ENCODE data around the gene ZNF488. TPM values are rescaled to one million over a fixed set of nuclear protein-coding genes. Genes with fewer than 3 reads are reported as not detected.

Gene ZNF488
- total RNA-seq, 2 experiments from 2014 or later = 0.12 TPM; not detected in 1

- no peaks in the 10 kb centered on the region for H3K9me3 Mint-ChIP-seq (ENCODE audit: low read depth)
- H3K36me3 Mint-ChIP-seq = no peaks in the 10 kb centered on the region
- H3K4me3 Mint-ChIP-seq = no peak overlapping the region
- DNase-seq (no peak), ATAC-seq (no peak)
- H3K4me1 Mint-ChIP-seq = no peaks in the 10 kb centered on the region
- CTCF ChIA-PET = no interaction called here
- peaks cover 17% of the 10 kb centered on the region for H3K27me3 Mint-ChIP-seq
- no peak overlapping the region for H3K27ac Mint-ChIP-seq
Measured at GRCh38 chr10:47371629-47372485, 12.2 kb downstream of the ZNF488 start.

DNA sequence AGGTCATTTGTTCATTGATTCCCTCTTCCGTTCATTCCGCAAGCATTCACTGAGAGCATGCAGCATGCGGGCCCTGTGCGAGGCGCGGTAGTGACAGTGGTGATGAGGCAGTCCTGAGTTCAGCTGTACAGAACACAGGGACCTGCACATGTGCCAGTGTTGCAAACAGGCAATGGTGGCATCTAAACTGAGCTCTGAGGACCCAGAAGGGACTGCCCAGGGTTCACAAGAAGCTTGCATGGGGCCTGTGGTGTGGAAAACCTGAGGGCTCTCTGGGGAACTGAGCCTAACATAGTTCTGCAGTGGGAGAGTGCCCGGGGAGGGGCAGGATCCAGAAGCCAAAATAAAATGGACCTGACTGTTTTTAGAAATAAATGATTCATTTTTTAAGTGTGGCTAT is 13.2 kb downstream of the ZNF488 start:
- CTCF ChIA-PET = no interaction called here

GRCh38 chr10:47370015-47370767 is 13.9 kb downstream of the ZNF488 start:
- peaks cover 6% of the 10 kb centered on the region for H3K27me3 Mint-ChIP-seq
- CTCF ChIA-PET = no interaction called here
- no peaks in the 10 kb centered on the region for H3K9me3 Mint-ChIP-seq (ENCODE audit: low read depth)

More for the DNA sequence above, 13.2 kb downstream of the ZNF488 start:
- Mint-ChIP-seq H3K27ac (no peak overlapping the region), H3K27me3 (peaks cover 13% of the 10 kb centered on the region), H3K4me3 (no peak overlapping the region), H3K36me3 (no peaks in the 10 kb centered on the region), H3K9me3 (ENCODE audit: low read depth) (no peaks in the 10 kb centered on the region), H3K4me1 (no peaks in the 10 kb centered on the region)
- DNase-seq (peak; percentile 22), ATAC-seq (no peak)

DNA sequence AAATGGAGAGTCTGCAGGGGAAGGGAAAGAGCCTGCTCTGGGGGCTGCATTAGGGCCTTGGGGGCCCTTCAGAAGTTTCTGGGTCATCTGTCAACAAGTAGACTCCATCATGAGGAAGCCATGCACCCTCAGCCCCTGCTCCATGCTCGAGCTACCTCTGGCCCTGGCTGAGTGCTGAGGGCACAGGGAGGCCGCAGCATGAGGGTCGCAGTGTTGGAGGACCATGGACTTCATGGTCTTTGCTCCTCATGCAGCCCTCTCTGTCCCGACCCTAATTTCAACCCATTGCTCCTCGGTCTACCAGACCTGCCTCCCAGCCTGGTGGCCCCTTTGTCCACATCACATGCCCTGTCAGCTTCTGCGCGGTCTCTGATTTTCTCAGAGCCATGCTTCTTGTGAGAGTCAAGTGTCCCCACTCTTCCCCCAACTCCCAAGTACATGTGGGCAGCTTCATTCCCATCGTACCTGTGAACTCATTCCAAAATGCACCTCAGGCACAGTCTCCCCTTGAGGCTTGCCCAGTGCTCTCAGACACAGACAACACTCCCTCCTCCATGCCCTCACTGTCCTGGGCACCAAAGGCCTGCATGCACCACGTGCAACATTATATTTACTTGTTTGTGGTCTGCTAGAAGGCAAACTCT is 14.7 kb downstream of the ZNF488 start:
- Mint-ChIP-seq H3K27ac (no peak overlapping the region), H3K27me3 (peaks cover 5% of the 10 kb centered on the region), H3K36me3 (no peaks in the 10 kb centered on the region), H3K4me3 (no peak overlapping the region), H3K9me3 (ENCODE audit: low read depth) (no peaks in the 10 kb centered on the region), H3K4me1 (no peaks in the 10 kb centered on the region)
- CTCF ChIA-PET = no interaction called here
- DNase-seq (peak; percentile 35), ATAC-seq (no peak)

More at GRCh38 chr10:47370015-47370767, 13.9 kb downstream of the ZNF488 start:
- DNase-seq (peak; percentile 12), ATAC-seq (no peak)
- no peaks in the 10 kb centered on the region for H3K4me1 Mint-ChIP-seq
- no peak overlapping the region for H3K27ac Mint-ChIP-seq
- no peak overlapping the region for H3K4me3 Mint-ChIP-seq
- no peaks in the 10 kb centered on the region for H3K36me3 Mint-ChIP-seq

DNA sequence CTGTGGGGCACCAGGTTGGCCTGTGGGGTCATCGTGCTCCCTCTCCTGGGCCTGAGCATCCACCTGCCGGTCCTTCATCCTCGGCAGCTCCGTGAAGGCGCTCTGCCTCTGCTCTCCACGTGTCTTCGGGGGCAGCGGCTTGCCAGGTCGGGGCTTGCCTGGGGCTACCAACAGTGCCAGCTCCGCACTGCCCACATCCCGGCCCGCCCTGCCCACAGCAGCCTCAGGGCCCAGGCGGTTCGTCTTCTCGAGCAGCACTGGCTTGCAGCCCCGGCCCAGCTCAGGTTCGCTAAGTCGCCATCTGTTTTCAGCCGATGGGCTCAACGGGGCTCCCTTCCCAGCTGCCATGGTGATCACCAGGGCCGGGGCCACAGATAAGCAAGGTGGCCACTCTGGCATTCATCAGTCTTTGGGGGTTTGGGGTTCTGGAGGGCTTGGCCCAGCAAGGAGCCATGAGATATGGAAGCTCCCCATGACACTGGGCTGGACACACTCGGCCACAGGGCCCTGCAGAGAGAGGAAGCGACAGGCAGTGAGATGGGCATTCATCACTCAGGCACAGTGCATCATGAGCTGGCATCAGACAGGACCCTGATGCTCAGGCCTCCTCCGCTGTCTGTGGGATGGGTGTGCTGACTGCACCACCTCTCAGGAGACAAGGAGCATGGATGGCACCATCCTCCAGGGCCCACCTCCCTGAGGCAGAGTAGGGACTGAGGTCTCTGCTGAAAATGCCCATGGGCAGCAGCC is 15.5 kb downstream of the ZNF488 start:
- no peaks in the 10 kb centered on the region for H3K36me3 Mint-ChIP-seq
- H3K4me3 Mint-ChIP-seq = no peak overlapping the region
- H3K27ac Mint-ChIP-seq = no peak overlapping the region

GRCh38 chr10:47367646-47368045 is 16.4 kb downstream of the ZNF488 start:
- Mint-ChIP-seq H3K9me3 (ENCODE audit: low read depth) (no peaks in the 10 kb centered on the region), H3K27me3 (peaks cover 3% of the 10 kb centered on the region), H3K4me1 (no peaks in the 10 kb centered on the region), H3K36me3 (no peaks in the 10 kb centered on the region), H3K27ac (no peak overlapping the region), H3K4me3 (no peak overlapping the region)
- DNase-seq = no peak
- no peak for ATAC-seq
- CTCF ChIA-PET = interaction anchor here (2.2 kb wide), 1 partner anchor 27 kb away, joined by 7 read pairs; no protein-coding TSS in a partner anchor

More for the DNA sequence above, 15.5 kb downstream of the ZNF488 start:
- DNase-seq = peak; percentile 25
- no peak for ATAC-seq
- no peaks in the 10 kb centered on the region for H3K4me1 Mint-ChIP-seq
- no peaks in the 10 kb centered on the region for H3K9me3 Mint-ChIP-seq (ENCODE audit: low read depth)
- CTCF ChIA-PET = no interaction called here
- peaks cover 5% of the 10 kb centered on the region for H3K27me3 Mint-ChIP-seq

DNA sequence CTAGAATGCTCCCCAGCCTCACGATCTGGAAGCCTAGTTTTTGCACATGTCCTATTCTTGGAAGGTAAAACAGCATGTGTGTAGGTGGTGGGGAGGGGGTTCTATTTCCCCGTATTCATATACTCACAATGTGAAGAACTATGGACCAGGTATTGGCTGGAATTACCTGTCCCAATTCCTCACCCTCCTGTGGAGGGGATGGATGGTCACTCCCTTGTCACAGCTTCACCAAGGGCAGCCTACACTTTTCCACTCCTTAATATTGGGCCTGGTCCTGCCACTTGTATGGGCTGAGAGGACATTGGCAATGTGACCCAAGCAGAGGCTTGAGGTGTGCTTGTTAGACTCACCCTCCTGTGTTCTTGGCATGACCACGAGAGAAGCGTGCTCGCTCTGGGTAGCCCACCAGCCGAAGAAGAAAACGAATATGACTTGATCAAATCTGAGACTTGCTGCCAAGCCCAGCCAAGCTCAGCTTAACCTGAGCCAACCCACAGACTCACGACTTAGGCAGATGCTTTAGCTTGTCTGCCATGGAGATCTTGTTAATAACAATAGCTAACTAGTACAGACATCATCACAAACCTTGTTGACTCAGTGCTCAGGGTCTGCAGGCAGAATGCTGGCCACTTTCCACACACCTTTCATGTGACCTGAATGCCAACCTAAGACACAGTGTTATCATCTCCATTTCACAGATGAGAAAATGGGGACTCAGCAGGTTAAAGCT is 17.2 kb downstream of the ZNF488 start:
- H3K36me3 Mint-ChIP-seq = no peaks in the 10 kb centered on the region
- no peaks in the 10 kb centered on the region for H3K4me1 Mint-ChIP-seq
- no peaks in the 10 kb centered on the region for H3K9me3 Mint-ChIP-seq (ENCODE audit: low read depth)
- CTCF ChIA-PET = interaction anchor here (2.2 kb wide), 1 partner anchor 26 kb away, joined by 7 read pairs; no protein-coding TSS in a partner anchor
- no peak for DNase-seq
- no peak for ATAC-seq
- no peak overlapping the region for H3K27ac Mint-ChIP-seq
- peaks cover 3% of the 10 kb centered on the region for H3K27me3 Mint-ChIP-seq
- H3K4me3 Mint-ChIP-seq = no peak overlapping the region

DNA sequence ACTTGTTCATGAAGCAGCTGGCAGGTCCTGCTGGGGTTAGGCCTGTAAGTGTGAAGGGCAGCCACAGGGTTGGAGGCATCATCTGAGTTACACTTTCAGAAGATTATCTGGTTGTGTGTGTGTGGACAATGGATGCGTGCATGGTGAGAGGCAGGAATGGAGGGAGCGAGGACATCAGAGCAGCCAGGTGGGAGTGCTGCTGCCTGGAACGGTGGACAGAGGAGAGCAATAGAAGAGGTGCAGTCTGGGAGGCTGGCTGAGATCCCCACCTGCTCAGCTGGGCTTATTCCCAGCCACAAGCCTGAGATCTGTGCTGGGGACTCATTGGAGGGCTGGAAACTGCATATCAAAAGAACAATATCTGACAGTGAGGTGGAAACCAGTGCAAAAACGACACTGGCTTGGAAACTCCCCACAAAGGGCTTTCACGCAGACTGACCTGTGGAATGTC is 17.9 kb downstream of the ZNF488 start:
- Mint-ChIP-seq H3K4me1 (no peaks in the 10 kb centered on the region), H3K9me3 (ENCODE audit: low read depth) (no peaks in the 10 kb centered on the region), H3K36me3 (no peaks in the 10 kb centered on the region), H3K4me3 (no peak overlapping the region), H3K27me3 (peaks cover 3% of the 10 kb centered on the region), H3K27ac (no peak overlapping the region)
- DNase-seq (no peak), ATAC-seq (no peak)
- CTCF ChIA-PET = interaction anchor here (0.9 to 2.2 kb wide), 2 partner anchors 8 to 26 kb away, joined by 3 to 7 read pairs; no protein-coding TSS in a partner anchor

DNA sequence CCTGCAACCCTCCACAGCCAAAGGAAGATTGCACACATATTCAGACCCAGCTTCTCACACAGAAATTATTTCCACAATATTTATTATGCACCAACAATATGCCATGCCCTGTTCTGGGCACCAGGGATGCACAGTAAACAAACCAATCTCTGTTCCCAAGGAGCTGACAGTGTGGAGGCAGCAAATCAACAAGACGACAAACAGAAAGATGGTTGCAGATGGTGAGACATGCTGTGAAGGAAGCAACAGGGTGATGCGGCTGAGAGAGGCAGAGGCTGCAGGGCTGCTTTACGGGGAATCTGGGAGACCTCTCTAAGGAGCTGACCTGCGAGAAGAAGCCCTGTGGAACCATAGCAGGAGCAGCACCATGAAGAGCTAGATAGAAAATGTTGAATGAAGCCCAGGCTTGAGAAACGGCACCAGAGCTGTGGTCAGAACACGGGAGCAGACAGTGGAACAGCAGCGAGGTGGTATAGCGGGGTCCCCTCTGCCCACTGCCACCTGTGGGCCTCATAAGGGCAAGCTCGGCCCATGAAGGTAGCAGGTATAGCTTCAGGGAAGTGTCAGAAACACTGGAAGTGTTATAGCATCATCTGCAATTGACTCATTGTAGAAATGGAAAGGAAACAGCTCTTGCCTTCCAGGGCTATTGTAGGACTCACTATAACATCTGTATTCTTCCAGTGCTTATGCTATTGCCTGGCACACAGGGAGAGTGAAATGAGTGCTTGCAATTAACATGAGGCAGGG is 18.5 kb downstream of the ZNF488 start:
- DNase-seq = no peak
- ATAC-seq = no peak
- CTCF ChIA-PET = interaction anchor here (0.9 to 2.2 kb wide), 2 partner anchors 9 to 25 kb away, joined by 3 to 7 read pairs; no protein-coding TSS in a partner anchor
- no peaks in the 10 kb centered on the region for H3K4me1 Mint-ChIP-seq
- no peak overlapping the region for H3K27ac Mint-ChIP-seq
- H3K27me3 Mint-ChIP-seq = peaks cover 3% of the 10 kb centered on the region
- no peaks in the 10 kb centered on the region for H3K36me3 Mint-ChIP-seq
- H3K4me3 Mint-ChIP-seq = no peak overlapping the region
- no peaks in the 10 kb centered on the region for H3K9me3 Mint-ChIP-seq (ENCODE audit: low read depth)

- Mint-ChIP-seq H3K27me3 (peaks cover 3% of the 10 kb centered on the region), H3K4me1 (no peaks in the 10 kb centered on the region), H3K36me3 (no peaks in the 10 kb centered on the region), H3K27ac (no peak overlapping the region), H3K9me3 (ENCODE audit: low read depth) (no peaks in the 10 kb centered on the region), H3K4me3 (no peak overlapping the region)
- CTCF ChIA-PET = no interaction called here
- no peak for ATAC-seq
- DNase-seq = no peak
Measured at GRCh38 chr10:47364911-47365310, 19.2 kb downstream of the ZNF488 start.

DNA sequence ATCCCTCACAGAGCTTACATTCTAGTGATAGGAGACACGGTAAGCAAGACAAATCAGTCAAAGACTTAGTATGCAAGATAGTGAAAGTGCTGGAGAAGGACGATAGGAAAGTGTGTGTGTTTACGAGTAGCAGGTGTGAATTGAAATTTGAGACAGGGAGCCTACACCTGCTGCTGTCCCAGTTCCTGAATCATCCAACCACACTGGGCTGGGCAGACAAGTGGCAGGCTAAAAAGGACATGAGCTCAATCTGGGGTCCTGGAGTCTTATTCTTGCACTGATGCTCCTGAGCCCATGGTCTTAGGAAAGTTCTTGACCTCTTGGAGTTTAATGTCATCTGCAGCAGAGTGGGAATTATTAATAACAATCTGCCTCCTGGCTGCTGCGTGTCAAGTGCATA is 19.7 kb downstream of the ZNF488 start:
- CTCF ChIA-PET = no interaction called here
- Mint-ChIP-seq H3K4me1 (no peaks in the 10 kb centered on the region), H3K9me3 (ENCODE audit: low read depth) (no peaks in the 10 kb centered on the region), H3K4me3 (no peak overlapping the region), H3K36me3 (no peaks in the 10 kb centered on the region), H3K27ac (no peak overlapping the region), H3K27me3 (peaks cover 3% of the 10 kb centered on the region)
- DNase-seq (no peak), ATAC-seq (no peak)

- Mint-ChIP-seq H3K4me1 (no peaks in the 10 kb centered on the region), H3K9me3 (ENCODE audit: low read depth) (no peaks in the 10 kb centered on the region), H3K36me3 (no peaks in the 10 kb centered on the region), H3K27ac (no peak overlapping the region), H3K27me3 (peaks cover 3% of the 10 kb centered on the region), H3K4me3 (no peak overlapping the region)
- DNase-seq (no peak), ATAC-seq (no peak)
- CTCF ChIA-PET = no interaction called here
Measured at GRCh38 chr10:47363781-47364180, 20.3 kb downstream of the ZNF488 start.
